GM12872 (cell line): ENCODE measurements around the gene CAP1.

Experiments
- TF ChIP-seq, protein P1 (sequence below): IDR thresholded peaks from 3 replicates; pipeline ENCODE4 v1.5.1; 2011; ENCODE audit warnings: low read depth, mild to moderate bottlenecking, low read length, moderate library complexity; ENCODE audit not compliant: insufficient read depth

The CAP1 gene

DNA sequence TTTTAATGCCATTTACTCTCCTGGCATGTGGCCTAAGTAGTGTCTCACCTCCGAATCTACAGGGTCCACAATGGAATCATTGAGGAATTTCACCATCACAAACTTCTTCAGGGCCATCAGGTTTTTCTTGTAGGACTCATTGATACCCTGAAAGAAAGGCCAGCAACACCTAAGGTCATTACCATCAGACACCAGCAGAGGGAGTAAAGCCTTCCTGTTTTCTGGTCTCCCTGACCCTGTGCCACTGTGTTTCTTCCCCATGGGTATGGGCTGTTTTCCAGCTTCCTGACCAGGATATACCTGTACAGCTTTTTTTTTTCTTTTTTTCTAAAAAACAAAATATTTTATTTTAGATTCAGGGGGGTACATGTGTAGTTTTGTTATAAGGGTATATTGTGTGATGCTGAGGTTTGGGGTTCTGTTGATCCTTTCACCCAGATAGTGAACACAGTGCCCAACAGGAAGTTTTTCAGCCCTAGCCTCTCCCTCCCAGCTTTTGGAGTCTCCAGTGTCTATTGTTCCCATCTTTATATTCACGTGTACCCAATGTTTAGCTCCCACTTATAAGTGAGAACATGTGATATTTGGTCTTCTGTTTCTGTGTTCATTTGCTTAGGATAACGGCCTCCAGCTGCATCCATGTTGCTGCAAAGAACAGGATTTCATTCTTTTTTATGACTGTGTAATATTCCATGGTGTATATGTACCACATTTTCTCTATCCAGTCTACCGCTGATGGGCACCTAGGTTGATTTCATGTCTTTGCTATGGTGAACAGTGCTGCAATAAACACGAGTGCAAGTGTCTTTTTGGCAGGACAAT, 38.2 kb downstream of the CAP1 start:
- TF ChIP-seq, protein P1, sequence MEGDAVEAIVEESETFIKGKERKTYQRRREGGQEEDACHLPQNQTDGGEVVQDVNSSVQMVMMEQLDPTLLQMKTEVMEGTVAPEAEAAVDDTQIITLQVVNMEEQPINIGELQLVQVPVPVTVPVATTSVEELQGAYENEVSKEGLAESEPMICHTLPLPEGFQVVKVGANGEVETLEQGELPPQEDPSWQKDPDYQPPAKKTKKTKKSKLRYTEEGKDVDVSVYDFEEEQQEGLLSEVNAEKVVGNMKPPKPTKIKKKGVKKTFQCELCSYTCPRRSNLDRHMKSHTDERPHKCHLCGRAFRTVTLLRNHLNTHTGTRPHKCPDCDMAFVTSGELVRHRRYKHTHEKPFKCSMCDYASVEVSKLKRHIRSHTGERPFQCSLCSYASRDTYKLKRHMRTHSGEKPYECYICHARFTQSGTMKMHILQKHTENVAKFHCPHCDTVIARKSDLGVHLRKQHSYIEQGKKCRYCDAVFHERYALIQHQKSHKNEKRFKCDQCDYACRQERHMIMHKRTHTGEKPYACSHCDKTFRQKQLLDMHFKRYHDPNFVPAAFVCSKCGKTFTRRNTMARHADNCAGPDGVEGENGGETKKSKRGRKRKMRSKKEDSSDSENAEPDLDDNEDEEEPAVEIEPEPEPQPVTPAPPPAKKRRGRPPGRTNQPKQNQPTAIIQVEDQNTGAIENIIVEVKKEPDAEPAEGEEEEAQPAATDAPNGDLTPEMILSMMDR = peak; percentile 85

DNA sequence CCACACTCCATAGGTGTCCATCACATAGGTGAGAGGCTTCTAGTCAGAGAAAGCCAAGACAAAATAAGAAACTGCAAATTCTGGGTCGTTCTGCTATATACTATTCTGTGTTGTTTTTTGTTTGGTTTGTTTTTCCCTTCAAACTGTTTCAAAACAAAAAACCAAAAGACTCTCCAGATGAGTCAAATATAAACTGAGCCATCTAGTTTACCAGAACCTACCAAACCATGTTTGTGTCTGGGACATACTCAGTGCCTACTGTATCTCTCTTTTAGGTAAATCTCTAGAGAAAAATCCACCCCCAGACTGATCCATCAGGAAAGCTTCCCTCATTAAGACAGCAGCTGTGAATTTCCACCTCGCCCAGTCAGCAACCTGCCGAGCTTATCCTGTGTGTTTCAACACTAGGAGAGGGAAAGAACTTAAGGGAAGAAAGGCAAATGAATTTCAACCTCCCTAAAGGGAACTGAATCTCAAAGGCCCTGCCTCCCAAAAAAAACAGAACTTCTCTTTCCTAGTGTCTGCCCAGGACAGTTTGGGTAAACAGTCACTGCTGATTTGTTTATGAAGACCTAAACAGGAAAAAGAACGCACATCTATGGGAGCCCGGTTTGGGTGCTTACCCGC, 39.4 kb downstream of the CAP1 start:
- TF ChIP-seq, protein P1 = no peak

DNA sequence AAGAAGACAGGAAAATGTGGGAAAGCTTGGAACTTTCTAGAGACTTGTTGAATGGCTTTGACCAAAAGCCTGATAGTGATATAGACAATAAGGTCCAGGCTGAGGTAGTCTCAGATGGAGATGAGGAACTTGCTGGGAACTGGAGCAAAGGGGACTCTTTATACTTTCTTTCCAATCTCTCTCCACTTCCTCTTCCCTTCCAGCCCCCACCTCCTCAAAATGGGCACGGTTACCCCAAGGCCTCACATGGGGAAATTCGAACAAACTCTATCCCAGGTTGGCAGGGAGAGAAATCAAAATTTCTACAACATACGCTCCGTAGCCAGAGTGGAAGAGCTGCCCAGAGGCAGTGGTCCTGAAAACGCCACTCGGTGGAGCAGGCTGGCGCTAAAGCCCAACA, 41.3 kb downstream of the CAP1 start:
- TF ChIP-seq, protein P1 = no peak

DNA sequence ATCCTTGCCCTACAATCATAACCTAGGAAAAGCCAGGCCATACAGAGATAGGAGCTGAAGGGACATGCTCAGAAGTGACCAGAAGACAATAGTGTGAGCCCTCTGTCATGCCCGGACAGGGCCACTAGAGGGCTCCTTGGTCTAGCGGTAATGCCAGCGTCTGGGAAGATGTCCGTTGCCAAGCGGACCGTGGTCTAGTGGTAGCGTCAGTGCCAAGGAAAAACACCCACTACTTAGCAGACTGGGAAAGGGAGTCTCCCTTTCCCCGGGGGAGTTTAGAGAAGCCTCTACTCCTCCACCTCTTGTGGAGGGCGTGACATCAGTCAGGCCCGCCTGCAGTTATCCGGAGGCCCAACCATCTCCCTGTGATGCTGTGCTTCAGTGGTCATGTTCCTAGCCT, 44.2 kb downstream of the CAP1 start:
- TF ChIP-seq, protein P1 = peak; percentile 66

DNA sequence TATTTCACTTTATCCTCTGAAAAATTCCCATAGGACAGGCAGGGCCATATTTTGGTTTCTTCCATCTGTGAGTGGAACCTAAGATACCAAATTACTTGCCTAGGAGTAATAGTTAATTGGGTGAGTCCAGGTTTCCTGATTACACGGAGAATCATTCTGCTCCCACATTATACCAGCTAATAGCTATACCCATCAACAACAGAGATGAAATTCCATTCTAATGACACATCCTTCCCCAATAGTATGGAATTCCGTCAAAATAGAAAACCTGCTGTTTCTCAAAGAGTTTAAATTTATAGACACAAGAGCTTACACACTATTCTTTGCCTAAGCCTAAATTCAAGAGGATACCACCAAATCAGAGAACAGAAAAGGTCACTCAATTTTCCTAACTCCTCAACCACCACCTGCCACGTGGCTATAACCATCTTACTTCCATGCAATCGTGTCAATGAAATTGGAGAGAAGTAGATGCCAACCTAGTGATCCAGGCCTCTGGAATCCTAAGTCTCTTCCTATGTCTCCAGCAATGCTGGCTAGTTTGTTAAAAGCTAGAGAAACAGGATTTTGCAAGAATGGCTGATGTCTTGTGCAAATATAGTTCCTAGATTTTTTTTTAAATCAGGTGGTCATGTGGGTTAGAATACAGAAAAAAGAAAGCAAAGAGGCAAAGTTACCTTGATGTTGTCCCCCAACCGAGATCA, 50.3 kb downstream of the CAP1 start:
- TF ChIP-seq, protein P1 = no peak

DNA sequence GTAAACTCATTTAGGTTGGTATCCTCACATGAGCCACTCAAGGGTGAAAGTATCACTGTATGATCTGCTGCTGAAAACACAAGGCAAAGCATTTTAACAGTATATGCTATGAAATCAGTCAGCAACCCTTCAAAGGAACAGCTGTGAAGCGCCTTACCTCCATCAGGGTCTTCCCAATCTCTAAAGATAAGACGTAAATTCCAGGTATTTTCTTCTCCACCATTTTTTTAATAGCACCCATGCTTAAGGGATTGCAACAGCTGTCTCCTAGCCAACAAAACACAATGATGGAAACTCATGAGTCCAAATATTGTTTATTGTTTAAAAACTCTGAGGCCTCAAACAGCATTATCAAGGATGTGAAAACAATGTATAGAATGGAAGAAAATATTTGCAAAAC, 51.7 kb downstream of the CAP1 start:
- TF ChIP-seq, protein P1 = no peak
